Stomach (tissue), 9 donors: ENCODE results near the gene PRKCH. TPM values are rescaled to one million over a fixed set of nuclear protein-coding genes. Genes with fewer than 3 reads are reported as not detected.

Experiments used
- DNase-seq, 2 donors: peaks; one replicate each; pipeline versions ENCODE4 v3.0.0 to v3.0.0-alpha.2; 2013 to 2019
- H3K27ac ChIP-seq, 5 donors: fragments of 200-600 bp in 4 of 5; sonication (generic) in 4 of 5; one replicate each; pipeline ENCODE4 v1.5.1; 2013 to 2019; ENCODE audit warnings: mild to moderate bottlenecking in 1 of 5, moderate library complexity in 1 of 5
- H3K27me3 ChIP-seq, 3 donors: fragments of 200-600 bp; sonication (generic); one replicate each; pipeline ENCODE4 v1.5.1; 2017 to 2019; ENCODE audit warnings: mixed run types in 1 of 3
- H3K36me3 ChIP-seq, 4 donors: fragments of 200-600 bp; sonication (generic); 1 replicate in 3 of 4; 2 replicates in 1 of 4; pipeline ENCODE4 v1.5.1; 2016 to 2019
- H3K4me1 ChIP-seq, 4 donors: fragments of 200-600 bp; sonication (generic); one replicate each; pipeline ENCODE4 v1.5.1; 2016 to 2019
- H3K4me3 ChIP-seq, 4 donors: fragments of 200-600 bp; sonication (generic) in 3 of 4; one replicate each; pipeline ENCODE4 v1.5.1; 2016 to 2019; ENCODE audit warnings: mild to moderate bottlenecking in 1 of 4
- H3K9me3 ChIP-seq, 4 donors: fragments of 200-600 bp; sonication (generic); one replicate each; pipeline ENCODE4 v1.5.1; 2016 to 2019
- EP300 ChIP-seq: sonication (generic); formaldehyde crosslinking; IDR thresholded peaks from one replicate; pipeline ENCODE4 v1.6.1; 2017; ENCODE audit warnings: antibody characterized with exemption
- POLR2A ChIP-seq, 4 donors: fragments of 450-650 bp; IDR thresholded peaks; one replicate each; pipeline ENCODE4 v1.6.1; 2016; ENCODE audit warnings: antibody characterized with exemption in 4 of 4, control low read depth in 2 of 4, mild to moderate bottlenecking in 1 of 4, moderate library complexity in 1 of 4
- POLR2AphosphoS5 ChIP-seq, 3 donors: sonication (generic); formaldehyde crosslinking; IDR thresholded peaks; one replicate each; pipeline ENCODE4 v1.6.1; 2016; ENCODE audit warnings: antibody characterized with exemption in 3 of 3
- WGBS, 5 donors: extraction: QIAGEN DNeasy Blood & Tissue Kit in 3 of 5; methylation state at CpG; one replicate each; pipeline versions ENCODE4 v1.1.5 to v1.1.7; 2013 to 2018; 5-methylcytosine and 5-hydroxymethylcytosine counted together
- intact Hi-C: fragments of 100-400 bp; cut with DNase I; formaldehyde crosslinking; loops from one replicate; pipeline ENCODE4 v1.15.1; 2023; ENCODE audit warnings: low total_unique reads
- polyA plus RNA-seq, 3 donors: library from polyadenylated mRNA; stranded (reverse); fragments of 200-250 nt; gene quantifications; one replicate each; pipeline ENCODE4 v1.2.3, GENCODE V29; 2013
- total RNA-seq, 5 donors: library from RNA; depleted of rRNA; stranded (reverse); fragments of >200 nt; gene quantifications; one replicate each; pipeline versions ENCODE4 v1.1.0 to v1.2.3, GENCODE V29; 2014 to 2016
- TF ChIP-seq, protein P1 (sequence below), 7 experiments: fragments of 450-650 bp in 4 of 7; fragments of 200-600 bp in 3 of 7; sonication (generic) in 3 of 7; IDR thresholded peaks; one replicate each; pipeline ENCODE4 v1.5.1; 2016 to 2019; ENCODE audit warnings: antibody characterized with exemption in 7 of 7, control low read depth in 2 of 7, mild to moderate bottlenecking in 1 of 7
- donor health status: healthy with polysubstance abuse.
- donor health status: Bipolar disorder and iron deficiency.
- donor health status: healthy.

PRKCH gene
- total and polyA plus RNA-seq, 8 donors = 5.5 to 84.0 (median 14.7) TPM

GRCh38 chr14:61322799-61323290 is 1.5 kb downstream of the PRKCH start:
- peaks cover 4 to 27% (median 19%) of the 10 kb centered on the region in 4 donors for H3K4me1 ChIP-seq
- TF ChIP-seq, protein P1, sequence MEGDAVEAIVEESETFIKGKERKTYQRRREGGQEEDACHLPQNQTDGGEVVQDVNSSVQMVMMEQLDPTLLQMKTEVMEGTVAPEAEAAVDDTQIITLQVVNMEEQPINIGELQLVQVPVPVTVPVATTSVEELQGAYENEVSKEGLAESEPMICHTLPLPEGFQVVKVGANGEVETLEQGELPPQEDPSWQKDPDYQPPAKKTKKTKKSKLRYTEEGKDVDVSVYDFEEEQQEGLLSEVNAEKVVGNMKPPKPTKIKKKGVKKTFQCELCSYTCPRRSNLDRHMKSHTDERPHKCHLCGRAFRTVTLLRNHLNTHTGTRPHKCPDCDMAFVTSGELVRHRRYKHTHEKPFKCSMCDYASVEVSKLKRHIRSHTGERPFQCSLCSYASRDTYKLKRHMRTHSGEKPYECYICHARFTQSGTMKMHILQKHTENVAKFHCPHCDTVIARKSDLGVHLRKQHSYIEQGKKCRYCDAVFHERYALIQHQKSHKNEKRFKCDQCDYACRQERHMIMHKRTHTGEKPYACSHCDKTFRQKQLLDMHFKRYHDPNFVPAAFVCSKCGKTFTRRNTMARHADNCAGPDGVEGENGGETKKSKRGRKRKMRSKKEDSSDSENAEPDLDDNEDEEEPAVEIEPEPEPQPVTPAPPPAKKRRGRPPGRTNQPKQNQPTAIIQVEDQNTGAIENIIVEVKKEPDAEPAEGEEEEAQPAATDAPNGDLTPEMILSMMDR (IDR thresholded peaks at IDR 0.05) = no peak
- no peak for TF ChIP-seq POLR2AphosphoS5 (IDR thresholded peaks at IDR 0.05)
- TF ChIP-seq EP300 = no peak
- TF ChIP-seq POLR2A (IDR thresholded peaks at IDR 0.05) = no peak
- intact Hi-C loops = no loop called here
- peak overlapping the region; percentile 59 to 71 (median 67) for H3K4me3 ChIP-seq
- peak in 1 of 2 donors; percentile 53 for DNase-seq
- no peaks in the 10 kb centered on the region for H3K36me3 ChIP-seq
- H3K27ac ChIP-seq = peak overlapping the region; percentile 68 to 87 (median 80)
- peaks cover 0 to 35% (median 10%) of the 10 kb centered on the region in 3 donors for H3K27me3 ChIP-seq
- 7 to 12% (median 7%) methylated on average over 13 of the region's 13 CpGs for WGBS, 5 donors
- no peaks in the 10 kb centered on the region for H3K9me3 ChIP-seq

DNA sequence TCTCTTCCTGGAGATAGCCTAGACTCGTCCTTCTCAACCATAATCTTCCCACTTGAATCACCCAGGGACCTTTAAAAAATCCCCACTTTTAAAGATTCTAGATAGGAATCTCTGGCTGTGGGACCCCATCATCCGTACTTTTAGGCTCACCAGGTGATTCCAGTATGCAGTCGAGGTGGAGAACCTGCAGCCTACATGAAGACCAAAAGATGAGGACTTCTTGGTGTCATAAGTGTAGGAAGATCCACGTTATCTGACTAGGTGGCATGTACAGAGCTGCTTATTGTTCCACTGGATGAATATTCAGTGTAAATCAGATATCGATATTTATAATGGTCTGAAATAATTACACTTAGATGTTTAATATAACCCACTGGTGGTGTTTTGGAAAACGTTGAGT is 2.6 kb downstream of the PRKCH start:
- H3K4me1 ChIP-seq = peaks cover 4 to 27% (median 19%) of the 10 kb centered on the region in 4 donors
- H3K4me3 ChIP-seq = peak overlapping the region; percentile 2 to 71 (median 36)
- H3K9me3 ChIP-seq = no peaks in the 10 kb centered on the region
- peaks cover 0 to 32% (median 10%) of the 10 kb centered on the region in 3 donors for H3K27me3 ChIP-seq
- intact Hi-C loops = no loop called here
- TF ChIP-seq POLR2A (IDR thresholded peaks at IDR 0.05) (no peak), POLR2AphosphoS5 (IDR thresholded peaks at IDR 0.05) (no peak), EP300 (no peak)
- TF ChIP-seq, protein P1 (IDR thresholded peaks at IDR 0.05) = no peak
- DNase-seq = no peak
- 69 to 78% (median 72%) methylated on average over 6 of the region's 6 CpGs for WGBS, 5 donors
- H3K36me3 ChIP-seq = no peaks in the 10 kb centered on the region
- peak overlapping the region in 4 of 5 donors; percentile 37 to 87 (median 81) for H3K27ac ChIP-seq

- peak overlapping the region in 2 of 5 donors; percentile 87 for H3K27ac ChIP-seq
- H3K36me3 ChIP-seq = no peaks in the 10 kb centered on the region
- peaks cover 4 to 27% (median 19%) of the 10 kb centered on the region in 4 donors for H3K4me1 ChIP-seq
- peaks cover 0 to 28% (median 10%) of the 10 kb centered on the region in 3 donors for H3K27me3 ChIP-seq
- 79 to 91% (median 88%) methylated on average over 1 of the region's 1 CpG for WGBS, 5 donors
- intact Hi-C loops = no loop called here
- TF ChIP-seq POLR2AphosphoS5 (IDR thresholded peaks at IDR 0.05) = no peak
- TF ChIP-seq, protein P1 (IDR thresholded peaks at IDR 0.05) = no peak
- TF ChIP-seq POLR2A (IDR thresholded peaks at IDR 0.05) = no peak
- TF ChIP-seq EP300 = no peak
- no peak for DNase-seq
- H3K9me3 ChIP-seq = no peaks in the 10 kb centered on the region
- H3K4me3 ChIP-seq = no peak overlapping the region
Measured at GRCh38 chr14:61325166-61325565, 3.8 kb downstream of the PRKCH start.

DNA sequence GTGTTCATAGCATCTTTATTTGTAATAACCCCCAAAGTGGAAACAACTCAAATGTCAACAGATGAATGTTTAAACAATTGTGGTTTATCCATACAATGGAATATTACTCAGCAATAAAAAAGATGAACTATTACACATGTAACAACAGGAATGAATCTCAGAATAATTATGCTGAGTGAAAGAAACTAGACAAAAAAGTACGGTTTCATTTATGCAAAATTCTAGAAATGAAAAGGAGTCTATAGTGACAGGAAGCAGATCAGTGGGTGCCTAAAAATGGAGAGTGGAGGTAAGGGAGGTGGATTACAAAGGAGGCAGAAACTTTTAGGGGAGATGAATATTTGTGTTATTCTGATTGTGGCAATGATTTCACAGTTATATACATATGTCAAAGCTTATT is 4.8 kb downstream of the PRKCH start:
- WGBS, 5 donors = 84 to 92% (median 88%) methylated on average over 1 of the region's 1 CpG

More for the DNA sequence above, 4.8 kb downstream of the PRKCH start:
- no peaks in the 10 kb centered on the region for H3K9me3 ChIP-seq
- peaks cover under 1 to 21% (median 15%) of the 10 kb centered on the region in 4 donors for H3K4me1 ChIP-seq
- TF ChIP-seq, protein P1 (IDR thresholded peaks at IDR 0.05) = no peak
- no peak for DNase-seq
- no peaks in the 10 kb centered on the region for H3K36me3 ChIP-seq
- peak overlapping the region in 4 of 5 donors; percentile 38 to 87 (median 66) for H3K27ac ChIP-seq
- peaks cover 0 to 19% (median 7%) of the 10 kb centered on the region in 3 donors for H3K27me3 ChIP-seq
- intact Hi-C loops = no loop called here
- no peak overlapping the region for H3K4me3 ChIP-seq
